Hippocampal formation (tissue), 2 donors: Measurements from ENCODE around the gene TP53I11.

ENCODE experiments used
- DNase-seq, 2 donors: peaks; one replicate each; lab custom pipeline; 2025; lab: John Stamatoyannopoulos, UW

The TP53I11 gene

DNA sequence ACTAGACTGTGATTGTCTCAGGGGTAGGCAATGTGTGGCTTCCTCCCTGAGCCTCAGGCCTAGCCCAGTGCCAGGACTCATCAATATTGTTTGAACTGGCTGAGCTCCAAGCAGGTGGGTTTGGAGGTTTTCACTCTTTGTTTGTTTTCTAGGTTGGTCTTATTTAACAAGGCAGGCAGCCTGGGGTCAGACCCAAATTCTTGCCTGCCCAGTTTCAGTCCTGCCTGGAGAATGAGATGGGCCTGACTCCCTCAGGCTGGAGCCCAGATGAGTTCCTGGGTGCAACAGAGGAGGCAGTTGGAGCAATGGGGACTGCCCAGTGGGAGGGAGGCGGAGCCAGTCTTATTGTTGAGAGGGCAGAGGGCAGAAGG, 28.3 kb upstream of the TP53I11 start:
- no peak for DNase-seq

DNA sequence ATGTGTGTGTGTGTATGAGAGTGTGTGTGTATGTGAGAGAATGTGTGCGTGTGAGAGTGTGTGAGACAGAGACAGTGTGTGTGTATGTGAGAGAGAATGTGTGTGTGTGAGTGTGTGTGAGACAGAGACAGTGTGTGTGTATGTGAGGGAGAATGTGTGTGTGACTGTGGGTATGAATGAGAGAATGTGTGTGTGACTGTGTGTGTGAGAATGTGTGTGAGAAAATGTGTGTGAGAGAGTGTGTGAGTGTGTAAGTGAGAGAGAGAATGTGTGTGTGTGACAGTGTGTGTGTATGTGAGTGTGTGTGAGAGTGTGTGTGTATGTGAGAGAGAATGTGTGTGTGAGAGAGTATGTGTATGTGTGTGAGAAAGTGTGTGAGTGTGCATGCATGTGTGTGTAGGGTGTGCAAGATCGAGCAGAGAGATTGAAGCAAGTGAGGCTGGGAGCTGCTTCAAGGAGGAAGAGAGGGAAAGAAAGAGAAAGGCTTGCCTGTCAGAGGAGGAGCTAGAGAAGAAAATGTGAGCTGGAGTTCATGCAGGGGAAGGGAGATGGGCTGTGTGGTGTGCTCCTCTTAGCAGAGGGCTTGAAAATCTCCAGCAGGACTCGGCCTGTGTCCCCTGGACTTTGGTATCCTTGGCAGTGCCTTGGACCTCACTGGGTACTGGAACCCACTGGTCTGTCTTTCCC, 27.7 kb upstream of the TP53I11 start:
- no peak for DNase-seq

DNA sequence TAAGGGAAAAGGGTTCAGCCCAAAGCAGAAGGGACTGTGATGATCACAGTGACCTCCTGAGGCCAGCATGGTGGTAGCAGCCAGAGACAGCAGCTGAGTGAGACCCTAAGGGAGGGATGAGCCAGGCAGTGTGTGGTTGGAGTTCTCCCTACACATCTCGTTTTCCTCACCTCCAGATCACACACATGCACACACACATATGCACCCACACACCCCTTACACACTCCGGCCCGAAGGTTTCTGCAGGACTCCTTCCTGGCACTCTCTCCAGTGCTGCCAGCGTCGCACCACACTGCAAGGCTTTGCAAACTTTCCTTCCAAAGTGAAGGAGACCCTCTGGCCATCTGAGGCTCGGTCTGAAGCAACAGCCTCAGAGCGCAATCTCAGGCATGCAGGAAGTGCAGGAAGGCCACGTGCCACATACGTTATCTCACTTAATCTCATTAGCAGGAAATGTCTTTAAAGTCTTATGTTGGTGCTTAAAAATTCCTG, 26.9 kb upstream of the TP53I11 start:
- DNase-seq: no peak

DNA sequence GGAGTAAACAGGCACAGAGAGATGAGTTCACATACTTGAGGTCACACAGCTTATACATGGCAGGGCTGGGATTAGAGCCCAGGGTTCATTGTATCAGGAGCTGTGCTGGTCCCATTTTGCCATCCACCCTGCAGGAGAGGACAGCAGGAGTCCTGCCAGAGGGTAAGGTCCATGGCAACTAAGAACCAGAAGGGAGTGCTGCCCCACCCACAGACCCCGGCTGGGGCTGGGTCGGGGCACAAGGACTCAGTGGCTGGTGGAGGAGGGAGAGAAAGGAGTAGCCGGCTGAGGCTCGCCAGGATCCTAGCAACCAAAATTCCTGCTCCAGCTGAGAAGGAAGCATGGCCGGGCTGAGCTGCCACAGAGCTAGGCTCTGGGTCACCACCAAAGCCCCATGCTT, 25.9 kb upstream of the TP53I11 start:
- DNase-seq: no peak

DNA sequence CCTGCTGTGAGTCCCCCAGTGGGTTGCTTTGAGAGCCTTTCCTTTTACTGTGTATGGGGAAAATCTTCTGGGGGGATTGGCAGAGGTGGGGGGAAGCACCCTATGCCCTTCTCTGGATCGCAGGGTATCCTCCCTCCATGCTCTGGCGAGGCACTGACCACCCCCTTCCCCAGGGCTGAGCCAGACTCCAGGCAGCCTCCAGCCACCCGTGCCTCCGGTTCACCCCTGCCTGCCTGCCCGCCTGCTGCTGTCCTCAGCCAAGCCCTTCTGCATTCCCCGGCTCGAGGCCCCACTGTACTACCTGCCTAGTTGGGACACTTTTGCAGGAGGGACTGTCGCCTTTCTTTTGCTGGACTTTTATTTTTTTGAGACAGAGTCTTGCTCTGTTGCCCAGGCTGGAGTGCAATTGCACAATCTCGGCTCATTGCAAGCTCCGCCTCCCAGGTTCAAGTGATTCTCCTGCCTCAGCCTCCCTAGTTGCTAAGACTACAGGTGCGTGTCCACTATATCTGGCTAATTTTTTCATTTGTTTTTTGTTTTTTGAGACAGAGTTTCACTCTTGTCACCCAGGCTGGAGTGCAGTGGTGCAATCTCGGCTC, 23.8 kb upstream of the TP53I11 start:
- no peak for DNase-seq

DNA sequence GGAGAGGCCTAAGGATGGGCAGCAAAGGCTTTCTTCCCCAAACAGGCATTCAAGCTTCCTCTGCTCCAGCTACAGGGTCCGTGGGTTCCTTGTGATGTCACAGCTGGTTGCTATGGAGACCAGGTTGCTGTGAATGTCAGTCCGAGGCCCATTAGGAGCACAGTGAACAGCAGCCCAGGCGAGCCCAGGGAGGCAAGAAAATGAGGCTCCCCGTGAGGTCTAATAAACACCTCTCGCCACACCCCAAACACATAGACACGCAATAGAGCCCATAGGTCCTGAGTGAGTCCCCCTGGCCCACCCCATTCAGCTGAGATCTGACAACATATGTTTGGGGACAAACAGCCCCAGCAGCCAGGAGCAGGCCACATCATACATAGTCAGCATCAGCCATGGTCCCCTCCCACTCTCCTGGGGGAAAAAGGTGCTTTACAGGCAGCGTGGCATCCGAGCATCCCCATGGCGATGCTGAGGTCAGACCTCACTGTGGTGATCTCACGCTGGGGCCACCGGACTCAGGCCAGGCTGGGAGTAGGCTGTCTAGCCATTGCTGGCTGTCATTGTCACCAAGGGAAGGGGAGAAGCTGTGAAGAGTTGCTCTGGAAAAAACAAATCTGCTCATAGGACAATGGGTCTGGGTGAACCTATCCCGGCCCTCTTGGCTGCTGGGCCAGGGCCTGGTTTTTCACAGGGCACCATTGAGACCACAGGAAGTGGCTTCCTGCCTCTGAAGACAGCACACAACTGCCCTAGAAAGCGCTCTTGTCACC, 23.1 kb upstream of the TP53I11 start:
- DNase-seq: no peak

DNA sequence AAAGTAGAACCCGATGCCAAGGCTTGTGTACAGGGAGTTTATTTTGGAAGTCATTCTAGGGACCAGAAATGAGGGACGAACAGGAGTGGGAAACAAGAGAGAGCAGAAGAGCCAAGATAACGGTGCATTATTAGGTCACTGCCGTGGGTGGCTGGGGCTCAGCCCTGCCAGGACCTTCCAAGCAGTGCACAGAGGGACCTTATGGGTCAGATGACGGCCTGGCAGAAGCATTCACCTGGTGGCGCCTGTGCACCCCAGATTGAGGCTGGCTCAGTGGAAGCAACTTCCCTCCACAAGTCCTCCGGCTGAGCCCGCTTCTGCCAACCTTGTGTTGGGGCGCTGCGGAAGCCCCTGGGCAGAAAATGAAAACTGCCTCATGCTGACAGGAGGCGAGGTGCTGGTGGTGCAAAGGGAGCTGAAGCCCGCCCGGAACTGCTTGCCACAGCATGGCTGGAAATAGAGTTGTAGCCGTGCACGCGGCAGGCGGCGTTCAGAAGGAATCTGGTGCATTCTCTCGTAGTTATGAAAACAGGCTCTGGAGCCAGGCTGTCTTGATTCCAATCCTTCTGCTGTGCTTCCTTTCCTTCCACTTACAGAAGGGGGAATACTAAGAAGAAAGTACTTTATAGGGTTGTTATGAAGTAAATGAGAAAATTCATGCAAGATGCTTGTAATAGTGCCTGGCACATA, 22.2 kb upstream of the TP53I11 start:
- peak in 1 of 2 donors; percentile 32 for DNase-seq

DNA sequence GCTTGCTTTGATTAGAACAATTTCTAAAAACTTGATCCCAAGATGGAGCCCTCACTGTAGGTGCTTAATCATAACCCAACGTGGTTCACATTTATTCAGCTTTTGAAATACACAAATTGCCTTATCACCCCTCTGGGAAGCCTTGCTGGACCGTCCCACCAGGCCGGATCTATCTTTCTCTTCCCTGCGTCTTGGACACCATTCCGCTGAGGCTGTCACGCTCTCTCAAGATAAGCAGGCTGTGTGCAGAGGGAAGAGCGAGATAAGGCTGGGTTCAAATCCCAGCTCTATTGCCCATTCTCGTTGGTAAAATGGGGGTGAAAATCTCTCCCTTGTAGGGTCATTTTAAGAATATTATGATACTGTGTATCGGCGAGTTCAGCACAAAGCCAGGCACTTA, 20.5 kb upstream of the TP53I11 start:
- no peak for DNase-seq

DNA sequence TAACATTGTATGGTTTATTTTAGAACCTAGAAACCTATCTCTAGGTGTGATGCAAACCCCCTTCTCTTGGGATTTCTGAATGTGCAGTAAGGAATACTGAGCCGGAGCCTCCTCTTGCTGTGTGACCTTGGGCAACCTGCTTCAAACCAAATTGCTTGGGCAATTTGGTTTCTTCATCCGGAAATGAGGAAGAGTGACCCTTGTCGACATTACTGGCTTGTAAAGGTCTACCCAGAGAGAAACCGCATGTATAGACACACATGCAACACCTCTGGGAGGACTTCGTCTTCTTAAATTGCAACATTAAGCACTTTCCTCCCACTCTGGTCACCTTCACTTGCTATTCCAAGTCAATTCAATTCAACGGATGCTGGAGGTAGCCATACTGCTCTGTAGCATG, 19.6 kb upstream of the TP53I11 start:
- DNase-seq: no peak

DNA sequence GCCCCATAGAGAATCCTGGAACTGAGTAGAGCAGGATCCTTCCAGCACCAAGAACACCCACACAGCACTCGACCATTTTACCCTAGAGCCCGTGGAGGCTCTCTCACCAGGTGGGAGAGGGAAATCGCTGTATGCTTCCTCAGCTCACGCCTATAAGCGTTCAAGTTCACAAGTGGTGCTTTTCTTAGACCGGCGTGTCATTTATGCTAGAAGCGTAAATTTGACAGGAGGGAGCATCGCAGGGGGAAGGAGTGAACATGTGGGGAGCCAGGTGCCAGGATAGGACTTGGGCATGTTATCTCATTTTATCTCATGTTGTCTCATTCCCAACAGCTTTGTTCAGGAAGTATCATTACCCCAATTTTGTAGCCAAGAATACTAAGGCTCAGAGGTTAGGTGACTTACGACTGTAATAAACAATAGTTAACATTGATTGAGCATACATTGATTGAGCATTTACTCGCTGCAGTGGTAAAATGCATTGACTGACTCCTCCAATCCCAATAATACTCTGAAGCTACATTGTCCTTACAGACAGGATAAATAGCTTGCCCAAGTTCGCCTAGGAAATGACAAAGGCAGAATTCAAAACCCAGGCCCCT, 19.1 kb upstream of the TP53I11 start:
- no peak for DNase-seq

DNA sequence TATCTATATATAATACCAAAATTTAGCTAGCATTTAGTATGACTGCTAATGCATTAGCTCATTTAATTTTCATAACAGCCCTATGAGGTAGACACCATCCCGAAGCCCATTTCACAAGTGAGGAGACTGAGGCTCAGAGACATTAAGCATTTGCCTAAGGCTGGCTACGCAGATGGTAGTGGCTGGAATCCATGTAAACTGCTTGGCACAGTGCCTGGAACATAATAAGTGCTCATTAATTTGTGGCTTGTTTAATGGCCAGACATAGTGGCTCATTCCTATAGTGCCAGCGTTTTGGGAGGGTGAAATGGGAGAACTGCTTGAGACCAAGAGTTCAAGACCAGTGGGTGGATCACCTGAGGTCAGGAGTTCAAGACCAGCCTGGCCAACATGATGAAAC, 17.8 kb upstream of the TP53I11 start:
- DNase-seq: no peak

DNA sequence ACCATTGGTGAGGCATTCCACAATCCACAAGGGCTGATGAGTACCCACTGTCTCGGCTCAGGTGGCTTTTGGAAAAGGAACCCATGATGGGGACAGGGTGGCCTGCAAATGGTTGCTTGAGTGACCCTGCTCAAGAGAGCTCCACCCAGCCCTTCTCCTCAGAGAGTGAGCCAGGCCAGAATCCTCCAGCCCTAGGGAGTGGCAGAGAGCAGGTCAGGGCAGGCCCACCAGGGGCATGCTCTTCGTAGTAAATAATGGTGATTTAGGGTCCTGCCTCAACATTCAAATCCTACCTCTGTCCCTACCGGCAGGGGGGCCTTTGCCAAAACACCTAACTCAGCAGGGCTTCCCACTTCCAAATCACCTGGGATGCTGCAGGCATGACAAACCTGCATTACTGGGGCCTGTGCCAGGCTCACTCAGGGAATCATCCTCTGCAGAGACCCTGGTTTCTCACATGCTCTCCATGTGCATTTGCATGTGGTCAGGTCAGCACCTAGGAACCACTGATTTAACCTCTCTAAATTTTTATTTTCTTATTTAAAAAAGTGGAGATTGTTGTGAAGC, 17.3 kb upstream of the TP53I11 start:
- no peak for DNase-seq

DNA sequence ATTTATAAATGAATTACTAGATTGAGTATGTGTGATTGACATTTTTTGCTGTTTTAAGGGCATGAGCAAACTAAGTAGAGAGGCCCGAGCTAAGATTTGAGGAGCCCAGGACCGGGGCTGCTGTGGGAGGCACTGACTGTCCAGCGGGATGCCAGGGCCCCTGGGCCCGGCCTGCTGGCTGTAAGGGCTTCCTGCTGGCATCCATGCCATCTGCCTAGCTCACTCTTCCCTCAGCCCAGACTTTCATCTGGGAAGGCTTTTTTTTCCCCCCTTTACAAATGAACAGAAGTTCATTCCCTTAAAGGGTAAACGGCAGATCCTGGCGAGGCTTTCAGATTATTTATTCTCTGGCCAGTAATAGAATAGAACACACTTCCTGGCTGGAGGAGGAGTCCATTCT, 16.0 kb upstream of the TP53I11 start:
- DNase-seq: no peak

DNA sequence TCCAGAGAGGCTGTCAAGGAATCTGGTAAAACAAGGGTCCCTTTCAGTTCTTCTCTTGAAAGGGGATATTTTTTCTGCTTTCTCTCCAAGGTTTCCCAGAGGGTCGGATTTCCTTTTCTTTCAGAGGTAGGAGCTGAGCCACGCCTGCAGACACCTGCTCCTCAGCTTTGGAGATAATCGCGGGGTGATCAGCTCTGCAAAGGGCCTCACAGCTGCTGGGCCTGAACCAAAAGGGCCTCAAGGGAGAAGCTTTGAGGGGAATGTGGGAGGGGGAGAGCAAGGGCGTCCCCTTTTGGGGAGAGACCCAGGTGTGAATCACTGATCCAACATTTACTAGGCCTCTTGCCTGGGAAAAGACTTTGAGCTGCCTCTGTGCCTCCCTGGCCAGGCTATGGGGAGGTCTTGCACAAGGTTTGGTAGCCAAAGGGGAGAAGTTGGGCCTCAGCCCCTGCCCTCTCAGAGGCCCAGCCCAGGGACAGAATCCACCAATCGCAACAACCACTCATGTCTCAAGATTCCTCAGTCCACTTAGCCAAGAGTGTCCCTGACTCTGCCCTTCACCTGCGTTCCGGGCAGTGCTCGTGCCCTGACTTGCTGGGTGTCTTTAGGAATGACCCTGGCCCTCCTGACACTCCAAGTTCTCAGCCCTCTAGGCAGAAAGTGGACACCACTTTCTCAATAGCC, 14.0 kb upstream of the TP53I11 start:
- no peak for DNase-seq

DNA sequence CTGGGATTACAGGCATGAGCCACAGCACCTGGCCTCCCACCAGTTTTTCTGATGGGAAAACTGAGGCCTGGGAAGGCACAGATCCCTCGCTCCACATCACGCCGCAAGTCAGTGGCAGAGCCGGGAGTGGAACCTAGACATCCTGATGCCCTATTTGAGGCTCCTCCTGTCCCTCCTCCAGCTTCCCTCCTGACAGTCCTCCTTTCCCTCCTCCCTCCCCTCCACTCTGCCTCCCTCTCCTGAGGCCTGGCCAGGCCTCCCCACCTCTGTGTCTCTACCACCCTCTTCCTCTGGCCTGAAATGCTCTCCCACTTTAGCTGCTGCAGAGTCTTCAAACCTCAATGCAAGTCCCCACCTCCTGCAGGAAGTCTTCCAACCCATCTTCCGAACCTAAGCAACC, 13.3 kb upstream of the TP53I11 start:
- no peak for DNase-seq

DNA sequence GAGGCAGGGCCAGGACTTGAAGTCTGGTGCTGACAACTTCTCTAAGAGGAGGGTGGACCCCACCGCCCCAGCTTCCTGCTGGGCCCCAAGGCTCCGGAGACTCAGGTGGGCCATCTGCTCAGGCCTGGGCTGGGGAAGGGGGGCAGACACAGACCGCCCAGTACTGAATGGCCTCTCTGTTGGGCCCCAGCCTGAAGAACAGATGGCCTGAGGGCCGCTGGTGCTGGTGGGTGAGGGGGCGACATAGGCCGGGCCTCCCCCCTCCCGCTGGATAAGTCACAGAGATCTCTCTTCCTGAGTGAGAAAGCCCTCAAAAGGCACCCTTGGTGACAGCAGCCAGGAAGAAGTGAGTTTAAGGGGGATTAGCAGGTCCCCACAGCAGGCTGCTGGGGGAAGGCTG, 12.5 kb upstream of the TP53I11 start:
- no peak for DNase-seq

DNA sequence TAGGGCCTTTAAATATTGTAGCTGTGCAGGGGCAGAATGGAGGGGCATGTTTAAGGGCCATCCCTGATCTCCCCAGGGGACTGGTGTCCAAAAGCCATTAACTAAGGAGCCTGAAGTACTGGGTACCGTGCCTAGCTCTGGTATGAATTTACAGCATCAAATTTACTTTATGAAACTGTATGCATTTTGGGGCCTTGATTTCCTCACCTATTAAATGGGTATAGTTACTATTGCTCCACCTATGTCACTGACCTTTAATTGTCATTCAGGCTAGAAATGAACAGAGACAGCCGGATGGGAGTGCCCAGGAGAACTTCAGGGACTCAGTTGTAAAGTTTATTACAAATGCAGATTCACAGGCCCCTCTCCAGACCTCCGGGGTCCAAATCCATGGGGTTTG, 11.8 kb upstream of the TP53I11 start:
- no peak for DNase-seq

DNA sequence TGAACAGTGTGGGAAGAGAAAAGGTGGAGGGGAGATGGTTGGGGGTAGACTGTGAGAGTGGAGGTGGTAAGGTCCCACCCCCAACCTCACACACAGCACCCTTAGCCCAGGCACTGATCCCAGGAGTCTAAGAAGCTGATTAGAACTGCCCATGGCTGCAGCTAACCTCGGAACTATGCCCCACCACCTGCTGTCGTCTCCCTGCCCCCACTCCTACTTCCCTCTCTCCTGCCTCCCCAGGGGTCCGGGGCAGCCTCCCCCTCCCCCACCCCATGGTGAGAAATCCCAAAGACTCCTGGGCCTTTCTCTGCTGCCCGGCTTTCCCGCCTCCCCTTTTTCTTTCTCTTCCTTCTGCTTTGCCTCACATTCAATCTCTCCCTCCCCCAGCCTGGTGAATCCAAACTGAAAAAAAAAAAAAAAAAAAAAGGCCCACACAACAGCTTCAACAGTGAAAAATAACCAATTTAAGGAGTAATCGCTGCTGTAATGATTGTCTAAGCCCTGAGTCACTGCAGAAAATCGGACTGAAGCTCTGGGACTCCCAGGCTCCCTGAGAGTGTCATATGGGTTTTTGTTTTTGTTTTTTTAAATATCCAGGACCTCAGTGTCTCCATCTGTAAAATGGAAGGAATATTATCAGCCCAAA, 9.6 kb upstream of the TP53I11 start:
- no peak for DNase-seq

DNA sequence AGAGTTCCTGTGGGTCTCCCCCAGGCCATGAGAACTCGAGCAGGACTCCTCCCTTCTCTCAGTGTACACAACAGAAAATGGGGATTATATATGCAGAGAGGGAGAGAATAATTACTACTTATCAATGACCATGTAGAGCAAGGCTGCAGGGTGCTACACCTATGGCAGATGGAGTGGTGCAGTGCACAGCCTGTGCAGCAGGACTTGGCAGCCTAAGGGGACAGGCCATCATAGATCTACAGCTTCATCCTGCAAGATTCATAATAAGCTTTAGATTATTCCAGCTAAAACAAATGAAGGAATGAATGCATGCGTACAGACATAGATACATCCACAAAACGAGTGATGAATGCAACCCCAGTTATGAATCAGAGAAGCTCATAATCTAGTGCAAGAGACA, 8.4 kb upstream of the TP53I11 start:
- DNase-seq: no peak

DNA sequence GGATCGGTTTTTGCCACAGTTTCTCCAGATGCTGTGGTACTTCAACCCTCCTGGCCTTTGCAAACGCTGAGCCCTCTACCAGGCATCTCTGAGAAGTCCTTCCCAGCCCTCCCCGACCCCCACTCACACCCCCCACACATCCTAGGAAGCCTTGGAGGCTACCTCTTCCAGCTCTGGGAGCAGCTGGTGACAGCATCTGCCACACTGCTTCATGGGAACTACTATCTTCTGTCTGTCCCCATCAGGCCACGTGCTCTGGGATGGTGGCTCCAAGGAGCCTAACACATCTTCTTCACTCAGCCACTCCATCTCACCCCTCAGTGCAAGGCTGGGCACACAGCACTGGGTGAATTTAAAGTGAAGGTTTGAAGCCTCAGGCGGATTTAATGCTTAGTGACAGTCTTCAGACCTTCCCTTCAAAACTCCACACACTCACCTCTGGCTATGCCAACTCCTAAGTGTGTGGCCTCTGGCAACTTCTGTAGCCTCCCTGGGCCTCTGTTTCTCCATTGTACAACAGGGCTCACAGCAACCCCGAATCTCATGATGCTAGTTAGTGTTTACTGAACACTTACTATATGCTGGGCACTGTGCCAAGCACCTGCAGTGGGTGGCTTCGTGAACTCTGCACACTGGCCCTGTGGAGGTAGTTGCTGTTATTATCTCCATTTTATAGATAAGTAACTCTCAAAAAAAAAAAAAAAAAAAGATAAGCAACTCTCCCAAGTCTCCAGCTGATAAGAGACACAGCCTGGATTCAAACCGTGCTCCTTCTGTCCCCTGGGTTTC, 7.3 kb upstream of the TP53I11 start:
- DNase-seq: no peak
